Measurements from ENCODE around the gene ABCC8. TPM values are rescaled to one million over a fixed set of nuclear protein-coding genes. Genes with fewer than 3 reads are reported as not detected.

Gene ABCC8
- total and polyA plus RNA-seq, 2 of the 8 experiments (the other 6 are each of a cell fraction or from before 2014, with no cell fraction given), result 3.7 to 4.9 TPM

DNA sequence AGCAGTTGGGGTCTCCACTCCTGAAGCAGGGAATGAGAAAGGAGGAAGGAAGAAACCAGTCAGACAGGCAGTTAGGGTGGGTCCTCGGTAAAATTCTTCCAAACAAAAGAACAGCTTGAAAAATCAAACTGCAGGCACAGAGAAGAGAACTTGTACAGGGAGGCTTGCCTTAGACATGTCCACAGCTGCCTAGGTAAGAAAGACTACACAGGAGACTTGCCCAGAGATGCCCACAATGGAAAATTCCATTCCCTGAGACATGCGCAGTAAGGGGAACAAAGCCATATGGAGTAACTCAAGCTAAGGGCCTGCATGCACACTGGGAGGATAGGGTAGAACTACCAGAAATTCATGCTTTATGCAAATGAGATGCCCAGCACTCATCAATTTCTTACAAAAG lies 98.0 kb downstream of the ABCC8 start:
- Histone ChIP-seq H3K4me1 (replicated peaks in 1 of 4; ENCODE audit: control insufficient read depth in 3 of 4, insufficient read depth in 4 of 4, low read length in 3 of 4) (no peaks in the 10 kb centered on the region), H4K5ac (ENCODE audit: insufficient read length, low read depth, low read length) (no peak overlapping the region), H2BK120ac (replicated peaks; ENCODE audit: low read depth, low read length) (no peak overlapping the region), H3K9me3 (ENCODE audit: insufficient read depth in 2 of 2, low read depth in 1 of 2, low read length in 1 of 2) (peaks cover 15 to 19% of the 10 kb centered on the region in 2 experiments; a peak in 3 of 4 replicates), H4K20me1 (replicated peaks in 1 of 2; ENCODE audit: control insufficient read depth in 1 of 2, insufficient read depth in 2 of 2, low read length in 2 of 2) (no peaks in the 10 kb centered on the region), H3K4ac (replicated peaks; ENCODE audit: insufficient read length, low read depth, low read length) (no peak overlapping the region), H3K36me3 (ENCODE audit: control insufficient read depth in 2 of 4, insufficient read depth in 4 of 4, low read length in 3 of 4) (0 out of 8 replicates have a peak, but pooled peaks cover 0 to 3% (median 0%) of the 10 kb centered on the region in 4 experiments), H3K14ac (ENCODE audit: insufficient read length) (no peak overlapping the region), H3K23ac (ENCODE audit: insufficient read length) (no peak overlapping the region), H3K18ac (ENCODE audit: extremely low read depth, low read length) (no peak overlapping the region; the same call in 1 of the 2 replicates), H2AFZ (ENCODE audit: low read length) (no peak overlapping the region), H3K23me2 (ENCODE audit: low read depth, low read length) (no peaks in the 10 kb centered on the region), H3K4me3 (ENCODE audit: extremely low read depth in 1 of 4, insufficient read depth in 2 of 4, low read depth in 3 of 4, low read length in 4 of 4) (no peak overlapping the region), H3K79me1 (ENCODE audit: low read depth, low read length) (no peaks in the 10 kb centered on the region), H3K27ac (ENCODE audit: low read depth, low read length) (no peak overlapping the region), H4K91ac (replicated peaks; ENCODE audit: insufficient read length, low read length) (no peak overlapping the region), H2BK20ac (ENCODE audit: low read length) (no peak overlapping the region), H2AK5ac (ENCODE audit: low read depth, low read length) (no peak overlapping the region), H3K79me2 (ENCODE audit: control insufficient read depth in 1 of 2, insufficient read depth in 2 of 2, low read length in 2 of 2) (no peaks in the 10 kb centered on the region), H3K27me3 (replicated peaks in 1 of 4; ENCODE audit: control insufficient read depth in 3 of 4, extremely low read depth in 1 of 4, insufficient read depth in 3 of 4, low read length in 3 of 4) (no peaks in the 10 kb centered on the region), H3K56ac (replicated peaks; ENCODE audit: insufficient read length, low read depth, low read length) (no peak overlapping the region), H2BK5ac (ENCODE audit: low read depth, low read length) (no peak overlapping the region), H3K9ac (replicated peaks in 1 of 4; ENCODE audit: extremely low read depth in 1 of 4, low read depth in 3 of 4, low read length in 3 of 4) (no peak overlapping the region), H4K8ac (ENCODE audit: extremely low read depth, insufficient read depth, low read length) (no peak overlapping the region), H2BK15ac (ENCODE audit: low read length) (no peak overlapping the region), H2BK12ac (ENCODE audit: low read depth, low read length) (no peak overlapping the region), H3K4me2 (ENCODE audit: insufficient read depth in 1 of 2, low read depth in 2 of 2, low read length in 2 of 2) (no peak overlapping the region)
- ChIA-PET CTCF (ENCODE audit: partially characterized antibody) (interaction anchor here (1.0 to 38.8 kb wide), 3 partner anchors 10 to 134 kb away, joined by 3 to 1414 read pairs (median 5); partner anchors contain the start of gene KCNJ11), POLR2A (ENCODE audit: partially characterized antibody) (no interaction called here)
- TF ChIP-seq SIRT6 (IDR thresholded peaks at IDR 0.05; ENCODE audit: low read length) (no peak), BCL11A (IDR thresholded peaks at IDR 0.05; ENCODE audit: low read depth in 2 of 2, low read length in 2 of 2) (no peak), EGR1 (IDR thresholded peaks at IDR 0.05; ENCODE audit: borderline replicate concordance, low read depth, low read length) (no peak), SIX5 (IDR thresholded peaks at IDR 0.05; ENCODE audit: low read depth, low read length) (no peak), NANOG (IDR thresholded peaks at IDR 0.05; ENCODE audit: insufficient read depth, low read depth, low read length, poor library complexity, severe bottlenecking) (no peak), TBP (IDR thresholded peaks at IDR 0.05; ENCODE audit: low read depth, low read length) (no peak), SRF (IDR thresholded peaks at IDR 0.05; ENCODE audit: low read depth, low read length) (no peak), TCF12 (IDR thresholded peaks at IDR 0.05; ENCODE audit: low read depth, low read length) (no peak), CBX8 (IDR thresholded peaks at IDR 0.05; ENCODE audit: borderline replicate concordance, low read depth, low read length) (no peak)
- DNase-seq (ENCODE audit: low read depth in 1 of 2, low spot score in 2 of 2) (no peak), FAIRE-seq (no peak)
- 88% methylated on average over 2 of the region's 2 CpGs; no CpG with 5 or more reads in 1 of the 2 experiments for WGBS, 2 experiments (ENCODE audit: extremely low coverage in 1 of 2, insufficient coverage in 1 of 2, insufficient read length in 1 of 2, insufficient replicate concordance in 2 of 2, low coverage in 1 of 2, low lambda C conversion rate in 2 of 2, missing lambda C conversion rate in 1 of 2)
